T-cell (primary cell): ENCODE results near the gene DSCAML1. TPM values are rescaled to one million over a fixed set of nuclear protein-coding genes. Genes with fewer than 3 reads are reported as not detected.

Experiments used
- ATAC-seq, 4 experiments: fragments of 200-7000 bp in 3 of 4; fragments of 150-1000 bp in 1 of 4; cut with Tn5 transposase; replicated peaks in 1 of 4; 1 replicate in 3 of 4; 2 replicates in 1 of 4; pipeline ENCODE4 v1.10.0; 2021; ENCODE audit warnings: moderate library complexity in 3 of 4, mild to moderate bottlenecking in 2 of 4, moderate number of reproducible peaks in 1 of 4
- CTCF ChIA-PET, 2 donors: fragments of 300-600 bp; sonication (Branson Sonifier 250); formaldehyde crosslinking; loops; one replicate each; lab custom pipeline; 2022; ENCODE audit warnings: antibody characterized with exemption in 2 of 2; lab: Charles Lee
- POLR2A ChIA-PET, 2 donors: fragments of 300-600 bp; sonication (Branson Sonifier 250); formaldehyde crosslinking; loops; one replicate each; lab custom pipeline; 2022; ENCODE audit warnings: antibody characterized with exemption in 2 of 2; lab: Charles Lee
- DNase-seq, 35 experiments: peaks; one replicate each; pipeline versions ENCODE4 v3.0.0 to v3.0.0-alpha.2; 2013 to 2023
- H3K27ac ChIP-seq: one replicate; pipeline ENCODE4 v1.5.1; 2013; ENCODE audit warnings: low read length
- H3K27me3 ChIP-seq, 2 experiments: replicated peaks in 1 of 2; 1 replicate in 1 of 2; 2 replicates in 1 of 2; pipeline versions ENCODE4 v1.6.1 to v1.7.0; 2013; ENCODE audit warnings: low read length in 1 of 2, mixed read lengths in 1 of 2; ENCODE audit not compliant: control insufficient read depth in 2 of 2, insufficient read depth in 2 of 2; ENCODE audit errors: extremely low read depth in 1 of 2
- H3K36me3 ChIP-seq, 2 donors: 1 replicate in 1 of 2; 2 replicates in 1 of 2; pipeline versions ENCODE4 v1.6.1 to v1.7.0; 2013; ENCODE audit warnings: low read length in 1 of 2; ENCODE audit not compliant: control insufficient read depth in 2 of 2, insufficient read depth in 1 of 2; ENCODE audit errors: extremely low read depth in 1 of 2
- H3K4me1 ChIP-seq, 2 experiments: 1 replicate in 1 of 2; 2 replicates in 1 of 2; pipeline versions ENCODE4 v1.6.1 to v1.7.0; 2013; ENCODE audit warnings: low read length in 2 of 2, mixed read lengths in 1 of 2; ENCODE audit not compliant: insufficient read depth in 2 of 2, control insufficient read depth in 1 of 2; ENCODE audit errors: extremely low read depth in 1 of 2
- H3K4me3 ChIP-seq, 2 donors: 1 replicate in 1 of 2; 2 replicates in 1 of 2; pipeline versions ENCODE4 v1.5.1 to v1.7.0; 2013; ENCODE audit warnings: mild to moderate bottlenecking in 2 of 2, low read length in 1 of 2, moderate library complexity in 1 of 2; ENCODE audit not compliant: control insufficient read depth in 1 of 2; ENCODE audit errors: extremely low read depth in 1 of 2
- H3K9me3 ChIP-seq: 2 replicates; pipeline ENCODE4 v1.7.0; 2013
- H3K27ac Mint-ChIP-seq, 2 donors: one replicate each; pipeline ENCODE4 v1.8.0; 2020 to 2021; ENCODE audit warnings: mild to moderate bottlenecking in 2 of 2, mixed read lengths in 2 of 2
- H3K27me3 Mint-ChIP-seq, 2 donors: one replicate each; pipeline ENCODE4 v1.8.0; 2021 to 2022; ENCODE audit warnings: mixed read lengths in 2 of 2
- H3K36me3 Mint-ChIP-seq: one replicate; pipeline ENCODE4 v1.8.0; 2021; ENCODE audit warnings: mixed read lengths
- H3K4me1 Mint-ChIP-seq, 3 donors: one replicate each; pipeline ENCODE4 v1.8.0; 2020 to 2022; ENCODE audit warnings: mixed read lengths in 3 of 3, mild to moderate bottlenecking in 1 of 3
- H3K4me3 Mint-ChIP-seq, 3 donors: one replicate each; pipeline ENCODE4 v1.8.0; 2020 to 2022; ENCODE audit warnings: mild to moderate bottlenecking in 3 of 3, mixed read lengths in 3 of 3, moderate library complexity in 3 of 3
- H3K9me3 Mint-ChIP-seq, 3 donors: one replicate each; pipeline ENCODE4 v1.8.0; 2020 to 2022; ENCODE audit warnings: mixed read lengths in 3 of 3
- WGBS: methylation state at CpG from one replicate; pipeline ENCODE4 v1.1.5; 2013; ENCODE audit warnings: missing lambda C conversion rate; ENCODE audit not compliant: insufficient coverage; 5-methylcytosine and 5-hydroxymethylcytosine counted together
- total RNA-seq, 35 experiments: library from RNA in 6 of 35; stranded (reverse) in 6 of 35; fragments of 120-200 nt in 1 of 35; gene quantifications; one replicate each; pipeline versions ENCODE4 v1.2.1 to v1.2.4 and lab custom pipeline; 2013 to 2026

DSCAML1 gene
- total RNA-seq, 5 donors from 2014 or later (not counting 1 experiment from before 2014, with no cell fraction given) = 0.15 to 2.4 (median 0.96) TPM

GRCh38 chr11:117488996-117489952, 307.7 kb downstream of the DSCAML1 start:
- DNase-seq = no peak
- WGBS = 80% methylated on average over 7 of the region's 14 CpGs
- ChIA-PET CTCF (no interaction called here), POLR2A (no interaction called here)
- no peak overlapping the region for H3K4me3 ChIP-seq
- peaks cover 8 to 21% of the 10 kb centered on the region in 2 donors for H3K27me3 Mint-ChIP-seq
- H3K36me3 ChIP-seq = no peaks in the 10 kb centered on the region
- no peak overlapping the region for H3K27ac ChIP-seq
- no peaks in the 10 kb centered on the region for H3K9me3 ChIP-seq
- peaks cover 0 to 4% (median 0%) of the 10 kb centered on the region in 3 donors for H3K4me1 Mint-ChIP-seq
- H3K4me1 ChIP-seq = no peaks in the 10 kb centered on the region
- H3K36me3 Mint-ChIP-seq = no peaks in the 10 kb centered on the region
- peaks cover 0 to 4% (median 0%) of the 10 kb centered on the region in 3 donors for H3K9me3 Mint-ChIP-seq
- H3K27me3 ChIP-seq = peaks cover 0 to 42% of the 10 kb centered on the region in 2 experiments
- no peak for ATAC-seq
- H3K4me3 Mint-ChIP-seq = no peak overlapping the region
- no peak overlapping the region for H3K27ac Mint-ChIP-seq

GRCh38 chr11:117486059-117486458, 311.0 kb downstream of the DSCAML1 start:
- Mint-ChIP-seq H3K9me3 (peaks cover 0 to 4% (median 0%) of the 10 kb centered on the region in 3 donors), H3K4me3 (no peak overlapping the region), H3K27me3 (peaks cover 8 to 19% of the 10 kb centered on the region in 2 donors), H3K27ac (no peak overlapping the region), H3K4me1 (peaks cover 0 to 4% (median 0%) of the 10 kb centered on the region in 3 donors), H3K36me3 (no peaks in the 10 kb centered on the region)
- Histone ChIP-seq H3K4me3 (no peak overlapping the region), H3K4me1 (no peaks in the 10 kb centered on the region), H3K9me3 (no peaks in the 10 kb centered on the region), H3K27me3 (peaks cover 0 to 29% of the 10 kb centered on the region in 2 experiments), H3K27ac (no peak overlapping the region), H3K36me3 (no peaks in the 10 kb centered on the region)
- ATAC-seq = no peak
- POLR2A ChIA-PET = no interaction called here
- 97% methylated on average over 12 of the region's 13 CpGs for WGBS
- no peak for DNase-seq
- CTCF ChIA-PET = no interaction called here

- Mint-ChIP-seq H3K4me1 (no peaks in the 10 kb centered on the region), H3K36me3 (no peaks in the 10 kb centered on the region), H3K27ac (no peak overlapping the region), H3K4me3 (no peak overlapping the region), H3K27me3 (peaks cover 0 to 6% of the 10 kb centered on the region in 2 donors), H3K9me3 (peaks cover 0 to 4% (median 0%) of the 10 kb centered on the region in 3 donors)
- Histone ChIP-seq H3K4me1 (no peaks in the 10 kb centered on the region), H3K27ac (no peak overlapping the region), H3K9me3 (no peaks in the 10 kb centered on the region), H3K27me3 (peaks cover 0 to 23% of the 10 kb centered on the region in 2 experiments), H3K4me3 (no peak overlapping the region), H3K36me3 (no peaks in the 10 kb centered on the region)
- POLR2A ChIA-PET = no interaction called here
- CTCF ChIA-PET = no interaction called here
- ATAC-seq = no peak
- DNase-seq = no peak
- 47% methylated on average over 2 of the region's 9 CpGs for WGBS
These were observed 312.9 kb downstream of the DSCAML1 start for GRCh38 chr11:117484156-117484555.

- CTCF ChIA-PET = no interaction called here
- H3K4me3 Mint-ChIP-seq = no peak overlapping the region
- WGBS = 85% methylated on average over 4 of the region's 5 CpGs
These were observed 313.6 kb downstream of the DSCAML1 start for GRCh38 chr11:117483372-117483771.

GRCh38 chr11:117482881-117483280, 314.1 kb downstream of the DSCAML1 start:
- Mint-ChIP-seq H3K27me3 (peaks cover 0 to 10% of the 10 kb centered on the region in 2 donors), H3K4me1 (no peaks in the 10 kb centered on the region), H3K4me3 (no peak overlapping the region), H3K9me3 (peaks cover 0 to 4% (median 0%) of the 10 kb centered on the region in 3 donors), H3K27ac (no peak overlapping the region), H3K36me3 (no peaks in the 10 kb centered on the region)
- H3K4me1 ChIP-seq = no peaks in the 10 kb centered on the region
- ChIA-PET POLR2A (no interaction called here), CTCF (no interaction called here)
- no peaks in the 10 kb centered on the region for H3K9me3 ChIP-seq
- 89% methylated on average over 5 of the region's 8 CpGs for WGBS
- no peaks in the 10 kb centered on the region for H3K36me3 ChIP-seq
- H3K27ac ChIP-seq = no peak overlapping the region
- H3K4me3 ChIP-seq = no peak overlapping the region
- no peak for ATAC-seq
- peaks cover 0 to 23% of the 10 kb centered on the region in 2 experiments for H3K27me3 ChIP-seq
- DNase-seq = no peak

More at GRCh38 chr11:117483372-117483771, 313.6 kb downstream of the DSCAML1 start:
- Histone ChIP-seq H3K27me3 (peaks cover 0 to 25% of the 10 kb centered on the region in 2 experiments), H3K4me1 (no peaks in the 10 kb centered on the region), H3K9me3 (no peaks in the 10 kb centered on the region), H3K4me3 (no peak overlapping the region), H3K27ac (no peak overlapping the region), H3K36me3 (no peaks in the 10 kb centered on the region)
- DNase-seq (no peak), ATAC-seq (no peak)
- POLR2A ChIA-PET = no interaction called here
- Mint-ChIP-seq H3K4me1 (no peaks in the 10 kb centered on the region), H3K9me3 (peaks cover 0 to 4% (median 0%) of the 10 kb centered on the region in 3 donors), H3K27ac (no peak overlapping the region), H3K27me3 (peaks cover 0 to 9% of the 10 kb centered on the region in 2 donors), H3K36me3 (no peaks in the 10 kb centered on the region)

GRCh38 chr11:117481885-117482284, 315.1 kb downstream of the DSCAML1 start:
- H3K4me3 Mint-ChIP-seq = no peak overlapping the region
- DNase-seq (no peak), ATAC-seq (no peak)
- Histone ChIP-seq H3K4me1 (no peaks in the 10 kb centered on the region), H3K9me3 (no peaks in the 10 kb centered on the region), H3K27ac (no peak overlapping the region), H3K4me3 (no peak overlapping the region), H3K36me3 (no peaks in the 10 kb centered on the region), H3K27me3 (peaks cover 0 to 22% of the 10 kb centered on the region in 2 experiments)
- H3K27me3 Mint-ChIP-seq = peaks cover 0 to 10% of the 10 kb centered on the region in 2 donors
- peaks cover 0 to 4% (median 0%) of the 10 kb centered on the region in 3 donors for H3K9me3 Mint-ChIP-seq
- H3K4me1 Mint-ChIP-seq = no peaks in the 10 kb centered on the region
- H3K27ac Mint-ChIP-seq = no peak overlapping the region
- CTCF ChIA-PET = no interaction called here
- POLR2A ChIA-PET = no interaction called here
- 93% methylated on average over 10 of the region's 23 CpGs for WGBS
- no peaks in the 10 kb centered on the region for H3K36me3 Mint-ChIP-seq
